ENCODE measurements around the gene TAF11L6.
A peak's percentile ranks its signal among the peaks of the same experiment; 100 is the strongest.
"Not testable (repeated sequence)": the region's sequence is repeated elsewhere in the genome, so short reads cannot be mapped to it uniquely, and the experiment has no call there.

TAF11L6 gene

DNA sequence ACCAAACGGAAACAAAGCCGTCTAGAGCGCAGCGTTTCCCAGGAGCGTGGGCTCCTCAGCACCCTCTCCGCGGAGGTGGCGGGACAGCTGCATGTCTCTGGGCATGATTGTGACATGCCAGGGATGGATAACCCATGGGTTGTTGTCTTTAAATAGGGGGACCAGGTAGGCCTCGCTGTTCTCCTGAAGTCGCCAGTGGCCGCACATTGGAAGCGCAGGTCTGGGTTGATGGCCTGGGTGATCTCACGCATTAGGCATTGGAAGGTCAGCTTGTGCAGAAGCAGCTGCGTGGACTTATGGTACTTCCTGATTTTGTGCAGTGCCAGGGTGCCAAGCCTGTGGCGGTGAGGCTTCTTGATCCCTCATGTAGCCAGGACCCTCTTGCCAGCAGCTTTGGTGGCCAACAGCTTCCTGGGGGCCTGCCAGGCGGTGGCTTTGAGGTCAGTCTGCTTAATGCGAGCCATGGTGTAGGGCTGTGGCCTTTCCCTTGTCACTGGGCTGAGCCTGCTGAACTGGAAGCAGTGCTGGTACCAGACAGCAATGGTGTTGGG is 16.6 kb upstream of the TAF11L6 start:
- Histone ChIP-seq H3K36me3 (ENCODE audit: insufficient read depth, insufficient read length, low read length) (no peaks in the 10 kb centered on the region), H3K9ac (ENCODE audit: insufficient read length, low read depth) (no peak overlapping the region), H3K4me1 (ENCODE audit: insufficient read depth, insufficient read length) (no peaks in the 10 kb centered on the region), H3K9me3 (ENCODE audit: insufficient read depth, low read length) (no peaks in the 10 kb centered on the region), H3K4me3 (ENCODE audit: insufficient read length, low read depth) (no peak overlapping the region), H3K27me3 (ENCODE audit: insufficient read depth, insufficient read length) (no peaks in the 10 kb centered on the region)
- no peak for TF ChIP-seq ZNF274 (IDR thresholded peaks at IDR 0.05; ENCODE audit: low read depth, low read length)
- no peak for TF ChIP-seq SUZ12 (IDR thresholded peaks at IDR 0.05; ENCODE audit: extremely low read depth, insufficient read depth, insufficient read length)
- DNase-seq (ENCODE audit: low read depth, low spot score) = no peak

DNA sequence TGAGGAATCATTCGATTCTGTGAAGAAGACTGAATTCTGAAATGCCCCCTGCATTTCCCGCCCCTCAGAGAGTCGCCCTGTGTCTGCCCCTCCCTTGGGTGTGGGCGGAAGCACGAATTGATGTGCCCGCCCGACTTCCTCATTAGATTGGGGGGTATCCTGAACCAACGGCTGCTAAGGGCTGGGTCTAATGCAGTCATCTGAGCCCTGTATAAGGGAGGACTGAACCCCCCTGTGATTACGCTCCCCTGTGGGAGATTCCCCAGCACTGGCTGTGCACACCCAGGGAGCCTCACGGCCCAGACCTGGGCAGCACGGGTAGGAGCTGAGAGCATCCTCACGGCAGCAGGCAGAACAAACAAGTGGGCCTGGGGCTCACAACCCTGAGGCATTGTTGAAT is 10.9 kb upstream of the TAF11L6 start:
- not testable (repeated sequence) for H3K9me3 ChIP-seq (ENCODE audit: insufficient read depth, low read length); H3K9ac ChIP-seq (ENCODE audit: insufficient read length, low read depth); H3K4me3 ChIP-seq (ENCODE audit: insufficient read length, low read depth); DNase-seq (ENCODE audit: low read depth, low spot score); H3K36me3 ChIP-seq (ENCODE audit: insufficient read depth, insufficient read length, low read length); H3K27me3 ChIP-seq (ENCODE audit: insufficient read depth, insufficient read length); H3K4me1 ChIP-seq (ENCODE audit: insufficient read depth, insufficient read length)

DNA sequence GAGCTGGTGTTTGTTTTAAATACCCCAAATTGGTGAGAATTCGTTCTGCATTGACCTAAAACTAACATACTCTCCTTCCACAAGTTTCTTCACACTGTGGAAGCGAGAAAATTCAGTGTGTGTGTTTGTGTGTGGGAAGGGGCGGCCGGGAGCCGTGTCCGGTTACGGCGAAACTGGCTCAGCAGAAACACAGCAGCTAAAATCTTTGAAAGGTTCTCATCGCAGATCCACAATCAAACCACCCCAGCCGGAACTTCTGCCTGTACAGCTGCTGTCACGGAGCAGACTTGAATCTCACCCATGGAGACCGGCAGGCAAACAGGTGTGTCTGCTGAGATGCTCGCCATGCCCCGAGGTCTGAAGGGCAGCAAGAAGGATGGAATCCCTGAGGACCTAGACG is 10.4 kb upstream of the TAF11L6 start, which contains the start of gene TAF11L3:
Gene TAF11L3, plus strand, starts transcription at position 301 of the 400 bp plus-strand sequence.
- H3K36me3 ChIP-seq (ENCODE audit: insufficient read depth, insufficient read length, low read length); H3K9ac ChIP-seq (ENCODE audit: insufficient read length, low read depth); DNase-seq (ENCODE audit: low read depth, low spot score); H3K4me3 ChIP-seq (ENCODE audit: insufficient read length, low read depth); H3K9me3 ChIP-seq (ENCODE audit: insufficient read depth, low read length); H3K4me1 ChIP-seq (ENCODE audit: insufficient read depth, insufficient read length); H3K27me3 ChIP-seq (ENCODE audit: insufficient read depth, insufficient read length): not testable (repeated sequence)

DNA sequence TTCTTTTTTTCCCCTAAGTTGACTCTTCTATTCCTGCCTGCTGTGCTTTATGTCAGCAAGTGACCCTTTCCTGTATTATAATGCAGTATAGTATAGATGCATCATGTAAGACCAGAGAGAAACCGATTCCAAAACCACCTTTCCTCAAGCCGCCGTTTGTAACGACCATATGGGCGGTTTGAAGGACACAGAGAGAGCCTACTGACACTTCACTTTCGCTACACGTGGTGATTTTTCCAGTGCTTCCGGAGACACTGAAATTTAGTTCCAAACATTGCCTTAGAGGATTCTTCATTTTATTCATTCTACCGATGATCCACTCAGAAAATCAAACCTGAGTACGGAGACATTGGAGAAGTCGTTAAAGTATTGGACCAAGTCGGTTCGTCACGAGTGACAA is 9.0 kb upstream of the TAF11L6 start:
- H3K4me1 ChIP-seq (ENCODE audit: insufficient read depth, insufficient read length); H3K9ac ChIP-seq (ENCODE audit: insufficient read length, low read depth); H3K4me3 ChIP-seq (ENCODE audit: insufficient read length, low read depth); H3K27me3 ChIP-seq (ENCODE audit: insufficient read depth, insufficient read length); H3K9me3 ChIP-seq (ENCODE audit: insufficient read depth, low read length); DNase-seq (ENCODE audit: low read depth, low spot score); H3K36me3 ChIP-seq (ENCODE audit: insufficient read depth, insufficient read length, low read length): not testable (repeated sequence)

DNA sequence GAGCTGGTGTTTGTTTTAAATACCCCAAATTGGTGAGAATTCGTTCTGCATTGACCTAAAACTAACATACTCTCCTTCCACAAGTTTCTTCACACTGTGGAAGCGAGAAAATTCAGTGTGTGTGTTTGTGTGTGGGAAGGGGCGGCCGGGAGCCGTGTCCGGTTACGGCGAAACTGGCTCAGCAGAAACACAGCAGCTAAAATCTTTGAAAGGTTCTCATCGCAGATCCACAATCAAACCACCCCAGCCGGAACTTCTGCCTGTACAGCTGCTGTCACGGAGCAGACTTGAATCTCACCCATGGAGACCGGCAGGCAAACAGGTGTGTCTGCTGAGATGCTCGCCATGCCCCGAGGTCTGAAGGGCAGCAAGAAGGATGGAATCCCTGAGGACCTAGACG is 7.0 kb upstream of the TAF11L6 start, which contains the start of gene TAF11L4:
Gene TAF11L4, plus strand, starts transcription at position 301 of the 400 bp plus-strand sequence.
- not testable (repeated sequence) for H3K36me3 ChIP-seq (ENCODE audit: insufficient read depth, insufficient read length, low read length); H3K9me3 ChIP-seq (ENCODE audit: insufficient read depth, low read length); H3K27me3 ChIP-seq (ENCODE audit: insufficient read depth, insufficient read length); H3K4me1 ChIP-seq (ENCODE audit: insufficient read depth, insufficient read length); DNase-seq (ENCODE audit: low read depth, low spot score); H3K4me3 ChIP-seq (ENCODE audit: insufficient read length, low read depth); H3K9ac ChIP-seq (ENCODE audit: insufficient read length, low read depth)

DNA sequence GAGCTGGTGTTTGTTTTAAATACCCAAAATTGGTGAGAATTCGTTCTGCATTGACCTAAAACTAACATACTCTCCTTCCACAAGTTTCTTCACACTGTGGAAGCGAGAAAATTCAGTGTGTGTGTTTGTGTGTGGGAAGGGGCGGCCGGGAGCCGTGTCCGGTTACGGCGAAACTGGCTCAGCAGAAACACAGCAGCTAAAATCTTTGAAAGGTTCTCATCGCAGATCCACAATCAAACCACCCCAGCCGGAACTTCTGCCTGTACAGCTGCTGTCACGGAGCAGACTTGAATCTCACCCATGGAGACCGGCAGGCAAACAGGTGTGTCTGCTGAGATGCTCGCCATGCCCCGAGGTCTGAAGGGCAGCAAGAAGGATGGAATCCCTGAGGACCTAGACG is 3.5 kb upstream of the TAF11L6 start, which contains the start of gene TAF11L5:
Gene TAF11L5, plus strand, starts transcription at position 301 of the 400 bp plus-strand sequence.
- not testable (repeated sequence) for H3K9ac ChIP-seq (ENCODE audit: insufficient read length, low read depth); H3K36me3 ChIP-seq (ENCODE audit: insufficient read depth, insufficient read length, low read length); H3K4me3 ChIP-seq (ENCODE audit: insufficient read length, low read depth); H3K4me1 ChIP-seq (ENCODE audit: insufficient read depth, insufficient read length); H3K27me3 ChIP-seq (ENCODE audit: insufficient read depth, insufficient read length); H3K9me3 ChIP-seq (ENCODE audit: insufficient read depth, low read length); DNase-seq (ENCODE audit: low read depth, low spot score)

DNA sequence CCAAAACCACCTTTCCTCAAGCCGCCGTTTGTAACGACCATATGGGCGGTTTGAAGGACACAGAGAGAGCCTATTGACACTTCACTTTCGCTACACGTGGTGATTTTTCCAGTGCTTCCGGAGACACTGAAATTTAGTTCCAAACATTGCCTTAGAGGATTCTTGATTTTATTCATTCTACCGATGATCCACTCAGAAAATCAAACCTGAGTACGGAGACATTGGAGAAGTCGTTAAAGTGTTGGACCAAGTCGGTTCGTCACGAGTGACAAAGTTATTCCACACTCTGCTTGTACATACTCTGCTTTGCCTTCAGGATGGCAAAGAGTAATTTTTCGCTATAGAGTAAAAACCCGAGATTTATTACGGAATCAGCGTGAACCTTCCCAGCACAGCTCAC is 2.0 kb upstream of the TAF11L6 start:
- not testable (repeated sequence) for H3K4me3 ChIP-seq (ENCODE audit: insufficient read length, low read depth); H3K36me3 ChIP-seq (ENCODE audit: insufficient read depth, insufficient read length, low read length); H3K4me1 ChIP-seq (ENCODE audit: insufficient read depth, insufficient read length); H3K9me3 ChIP-seq (ENCODE audit: insufficient read depth, low read length); H3K9ac ChIP-seq (ENCODE audit: insufficient read length, low read depth); H3K27me3 ChIP-seq (ENCODE audit: insufficient read depth, insufficient read length)
- DNase-seq (ENCODE audit: low read depth, low spot score) = peak; percentile 16
